ENCODE data around the gene CLN6.

- no peak for TF ChIP-seq CTCF (IDR thresholded peaks at IDR 0.05; ENCODE audit: poor library complexity)
- no peak for TF ChIP-seq EZH2phosphoT487 (IDR thresholded peaks at IDR 0.05; ENCODE audit: low read depth, severe bottlenecking, unreplicated experiment)
These were observed 19.1 kb downstream of the CLN6 start for GRCh38 chr15:68210409-68210756.
